Bronchial epithelial cell (primary cell): Measurements from ENCODE around the gene CACNA1H. TPM values are rescaled to one million over a fixed set of nuclear protein-coding genes. Genes with fewer than 3 reads are reported as not detected.

ENCODE experiments used
- DNase-seq: peaks from one replicate; pipeline ENCODE4 v3.0.0-alpha.2; 2010; ENCODE audit warnings: low read depth
- FAIRE-seq: peaks from 2 replicates; lab custom pipeline; 2011; peaks lifted over from hg19 to GRCh38; lab: Jason Lieb, UNC
- H3K27me3 ChIP-seq: 2 replicates; pipeline ENCODE4 v1.5.1; 2011; ENCODE audit warnings: low read length; ENCODE audit not compliant: control insufficient read depth, insufficient read depth
- H3K36me3 ChIP-seq: 2 replicates; pipeline ENCODE4 v1.5.1; 2011; ENCODE audit warnings: low read length; ENCODE audit not compliant: control insufficient read depth, insufficient read depth
- H3K4me3 ChIP-seq: 2 replicates; pipeline ENCODE4 v1.5.1; 2011; ENCODE audit warnings: mild to moderate bottlenecking, low read depth, low read length, control low read depth
- CTCF ChIP-seq: IDR thresholded peaks from 2 replicates; pipeline ENCODE4 v1.5.1; 2011; ENCODE audit warnings: mild to moderate bottlenecking, moderate library complexity, low read length, control low read depth, inconsistent platforms; ENCODE audit not compliant: insufficient read depth, severe bottlenecking
- total RNA-seq: library from RNA; depleted of rRNA; stranded (reverse); fragments of >200 nt; gene quantifications from 2 replicates; pipeline ENCODE4 v1.2.1, GENCODE V29; 2014

The CACNA1H gene
- total RNA-seq, 1 donor from 2014 or later = not detected

- no peaks in the 10 kb centered on the region for H3K36me3 ChIP-seq
- DNase-seq (no peak), FAIRE-seq (no peak)
- no peaks in the 10 kb centered on the region for H3K27me3 ChIP-seq
- TF ChIP-seq CTCF = no peak
- H3K4me3 ChIP-seq = no peak overlapping the region
Measured at GRCh38 chr16:1107731-1108130, 45.2 kb upstream of the CACNA1H start.

DNA sequence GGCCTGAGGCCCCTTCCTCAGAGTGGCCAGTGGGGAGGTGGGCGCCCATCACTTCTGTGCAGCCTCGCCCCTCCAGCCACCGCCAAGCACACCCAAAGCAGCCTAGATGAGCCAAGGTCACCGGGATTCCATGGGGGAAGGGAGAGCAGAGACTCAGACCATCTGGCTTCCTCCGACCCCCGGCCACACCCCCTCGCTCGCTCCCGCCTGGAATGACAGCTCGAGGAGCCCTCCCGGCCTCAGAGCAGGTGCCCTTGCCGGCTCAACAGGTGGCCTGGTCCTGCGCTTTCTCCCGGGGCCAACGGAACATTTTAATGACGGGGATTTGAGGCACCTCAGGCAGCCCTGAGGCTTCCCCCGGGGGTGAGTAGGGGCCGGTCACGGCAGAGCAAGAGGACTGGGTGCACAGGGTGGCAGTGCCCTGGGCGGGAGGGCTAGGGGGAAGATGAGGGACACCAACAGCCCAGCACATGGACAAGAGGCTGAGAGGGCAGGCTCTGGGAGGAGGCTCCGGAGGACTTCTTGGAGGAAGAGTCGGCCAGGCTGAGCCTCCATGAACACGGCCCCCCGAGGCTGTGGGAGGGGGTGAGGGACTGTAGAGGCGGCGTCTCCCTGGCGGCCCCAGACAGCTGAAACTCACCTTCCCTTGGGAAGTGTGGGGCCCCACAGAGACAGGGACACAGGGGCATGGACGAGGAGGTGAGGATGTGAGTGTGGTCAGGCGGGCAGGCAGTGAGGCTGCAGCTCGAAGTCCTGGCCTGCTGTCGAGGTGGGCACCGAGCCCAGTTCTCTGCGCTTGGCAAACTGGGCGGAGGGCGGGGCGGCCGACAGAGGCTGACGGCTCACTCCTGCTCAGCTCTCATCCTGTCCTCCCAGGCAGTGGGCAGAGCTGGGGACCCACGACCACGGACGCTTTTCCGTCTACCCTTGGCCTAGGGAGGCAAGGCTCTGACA is 44.3 kb upstream of the CACNA1H start:
- Histone ChIP-seq H3K36me3 (no peaks in the 10 kb centered on the region), H3K4me3 (no peak overlapping the region), H3K27me3 (no peaks in the 10 kb centered on the region)
- DNase-seq = no peak
- no peak for FAIRE-seq
- TF ChIP-seq CTCF = no peak

DNA sequence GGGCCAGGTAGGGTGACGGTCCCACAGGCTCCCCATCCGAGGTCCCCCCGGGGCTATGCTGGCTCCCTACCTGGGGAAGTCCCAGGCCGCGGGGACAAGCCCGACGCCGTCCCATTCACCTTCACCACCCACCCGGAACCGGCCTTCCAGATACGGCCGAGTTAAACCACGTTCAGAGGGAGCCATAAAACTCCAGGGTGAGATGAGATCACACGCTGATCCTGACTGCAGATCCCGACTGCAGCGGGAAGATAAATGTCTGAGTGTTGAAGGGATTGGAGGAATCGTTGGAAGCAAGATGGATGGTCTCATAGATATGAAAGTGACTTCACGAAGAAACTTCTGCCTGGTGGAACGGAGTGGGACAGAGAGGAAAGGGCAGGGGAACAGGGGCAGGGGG is 43.3 kb upstream of the CACNA1H start:
- no peaks in the 10 kb centered on the region for H3K36me3 ChIP-seq
- H3K4me3 ChIP-seq = no peak overlapping the region
- no peaks in the 10 kb centered on the region for H3K27me3 ChIP-seq
- DNase-seq = no peak
- no peak for TF ChIP-seq CTCF
- no peak for FAIRE-seq

- no peak for TF ChIP-seq CTCF
- DNase-seq (no peak), FAIRE-seq (no peak)
- Histone ChIP-seq H3K27me3 (no peaks in the 10 kb centered on the region), H3K36me3 (no peaks in the 10 kb centered on the region), H3K4me3 (no peak overlapping the region)
Measured at GRCh38 chr16:1112506-1113184, 40.3 kb upstream of the CACNA1H start.

GRCh38 chr16:1113489-1113888 is 39.4 kb upstream of the CACNA1H start:
- no peaks in the 10 kb centered on the region for H3K27me3 ChIP-seq
- no peaks in the 10 kb centered on the region for H3K36me3 ChIP-seq
- DNase-seq (no peak), FAIRE-seq (no peak)
- no peak overlapping the region for H3K4me3 ChIP-seq
- TF ChIP-seq CTCF = no peak
